ENCODE results near the gene PFDN1.

Gene PFDN1

DNA sequence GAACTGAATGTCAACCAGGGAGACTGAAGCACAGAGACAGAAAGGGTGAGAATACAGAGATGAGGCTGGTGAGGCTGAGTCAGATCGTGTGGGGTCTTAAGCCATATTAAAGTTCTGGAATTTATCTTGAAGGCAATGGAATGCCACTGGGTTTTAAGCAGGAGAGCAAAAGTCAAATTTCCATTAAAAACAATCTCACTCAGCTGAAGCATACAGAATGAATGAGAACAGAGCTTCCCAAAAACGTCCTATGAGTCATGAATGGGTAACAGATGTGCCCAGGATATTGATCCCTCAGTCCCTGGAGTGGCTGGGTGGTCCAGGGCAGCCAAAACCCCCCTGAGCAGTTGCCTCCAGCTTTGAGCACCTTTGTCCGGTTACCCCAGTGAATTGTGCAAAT is 44.9 kb downstream of the PFDN1 start:
- no peak overlapping the region for H3K9ac ChIP-seq (ENCODE audit: low read length)
- no peak overlapping the region for H3K27ac ChIP-seq (ENCODE audit: low read depth, low read length)
- no peak overlapping the region for H3K4me3 ChIP-seq (ENCODE audit: low read depth, low read length)
- no peaks in the 10 kb centered on the region for H3K27me3 ChIP-seq (ENCODE audit: control insufficient read depth, insufficient read depth, low read length)
- H3K4me1 ChIP-seq (ENCODE audit: control insufficient read depth, insufficient read depth, low read length) = peaks cover 9% of the 10 kb centered on the region
- no peaks in the 10 kb centered on the region for H3K9me3 ChIP-seq (ENCODE audit: control insufficient read depth, insufficient read depth, low read depth, low read length)
- H3K36me3 ChIP-seq (ENCODE audit: control insufficient read depth, insufficient read depth, low read length) = 0 out of 2 replicates have a peak, but pooled peaks cover 3% of the 10 kb centered on the region

DNA sequence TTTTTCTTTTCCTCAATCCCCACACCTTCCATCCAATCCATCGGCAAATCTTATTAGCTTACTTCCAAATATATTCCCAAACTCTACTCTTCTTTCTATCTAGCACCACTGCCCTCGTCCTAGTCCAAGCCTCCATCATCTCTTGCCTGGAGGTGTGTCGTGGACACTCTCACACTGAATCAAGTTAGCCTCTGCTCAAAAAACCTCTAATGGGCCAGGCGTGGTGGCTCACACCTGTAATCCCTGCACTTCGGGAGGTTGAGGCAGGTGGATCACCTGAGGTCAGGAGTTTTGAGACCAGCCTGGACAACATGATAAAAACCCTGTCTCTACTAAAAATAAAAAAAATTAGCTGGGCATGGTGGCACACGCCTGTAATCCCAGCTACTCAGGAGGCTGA is 46.2 kb downstream of the PFDN1 start:
- H3K27me3 ChIP-seq (ENCODE audit: control insufficient read depth, insufficient read depth, low read length) = no peaks in the 10 kb centered on the region
- H3K4me1 ChIP-seq (ENCODE audit: control insufficient read depth, insufficient read depth, low read length) = peaks cover 17% of the 10 kb centered on the region
- H3K9me3 ChIP-seq (ENCODE audit: control insufficient read depth, insufficient read depth, low read depth, low read length) = no peaks in the 10 kb centered on the region
- H3K27ac ChIP-seq (ENCODE audit: low read depth, low read length) = no peak overlapping the region
- H3K9ac ChIP-seq (ENCODE audit: low read length) = no peak overlapping the region
- no peak overlapping the region for H3K4me3 ChIP-seq (ENCODE audit: low read depth, low read length)
- H3K36me3 ChIP-seq (ENCODE audit: control insufficient read depth, insufficient read depth, low read length) = 0 out of 2 replicates have a peak, but pooled peaks cover 3% of the 10 kb centered on the region

DNA sequence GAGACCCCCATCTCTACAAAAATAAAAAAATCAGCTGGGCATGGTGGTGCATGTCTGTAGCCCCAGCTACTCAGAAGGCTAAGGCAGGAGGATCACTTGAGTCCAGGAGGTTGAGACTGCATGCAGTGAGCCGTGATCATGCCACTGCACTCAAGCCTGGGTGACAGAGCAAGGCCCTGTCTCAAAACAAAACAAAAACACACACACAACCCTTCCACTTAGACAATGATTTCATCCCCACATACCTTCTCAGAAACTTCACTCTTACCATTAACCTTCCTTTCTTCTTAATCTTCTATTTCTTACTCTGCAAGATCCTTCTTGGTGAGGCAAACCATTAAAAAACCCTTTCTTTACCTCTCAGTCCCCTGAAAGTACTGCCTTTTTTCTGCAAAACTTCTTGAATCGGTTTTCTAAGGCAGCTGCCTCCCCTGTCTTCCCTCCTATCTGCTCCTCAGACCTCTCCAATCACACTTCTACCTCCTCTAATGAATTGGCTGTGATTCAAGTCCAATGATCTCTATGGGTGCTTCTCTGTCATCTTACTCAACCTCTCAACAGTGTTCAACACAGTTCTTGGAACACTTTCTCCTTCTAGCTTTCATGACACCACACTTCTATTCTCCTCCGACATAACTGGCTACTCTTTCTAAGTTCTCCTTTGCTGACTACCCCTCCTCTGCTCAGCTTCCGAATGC is 47.3 kb downstream of the PFDN1 start:
- H3K36me3 ChIP-seq (ENCODE audit: control insufficient read depth, insufficient read depth, low read length) = peaks cover 4% of the 10 kb centered on the region; the same call in 1 of the 2 replicates
- no peak overlapping the region for H3K4me3 ChIP-seq (ENCODE audit: low read depth, low read length)
- H3K27ac ChIP-seq (ENCODE audit: low read depth, low read length) = no peak overlapping the region
- H3K9me3 ChIP-seq (ENCODE audit: control insufficient read depth, insufficient read depth, low read depth, low read length) = no peaks in the 10 kb centered on the region
- no peak overlapping the region for H3K9ac ChIP-seq (ENCODE audit: low read length)
- H3K4me1 ChIP-seq (ENCODE audit: control insufficient read depth, insufficient read depth, low read length) = peaks cover 17% of the 10 kb centered on the region
- H3K27me3 ChIP-seq (ENCODE audit: control insufficient read depth, insufficient read depth, low read length) = no peaks in the 10 kb centered on the region

DNA sequence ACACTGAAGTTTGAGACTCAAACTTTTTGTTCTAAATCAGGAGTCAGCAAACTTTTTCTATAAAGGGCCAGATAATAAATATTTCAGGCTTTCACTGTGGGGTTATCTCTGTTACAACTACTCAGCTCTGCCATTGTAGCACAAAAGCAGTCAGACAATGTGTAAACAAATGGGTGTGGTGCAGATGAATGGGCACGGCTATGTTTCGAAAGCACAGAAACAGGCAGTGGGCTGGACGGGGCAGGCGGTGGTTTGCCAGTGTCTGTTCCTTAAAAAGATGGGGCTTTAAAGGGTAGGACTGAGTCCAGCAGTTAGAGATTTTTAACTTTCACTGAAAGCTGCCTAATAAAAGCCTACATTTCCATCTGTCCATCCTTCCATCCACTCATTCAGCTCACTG is 48.9 kb downstream of the PFDN1 start:
- H3K9me3 ChIP-seq (ENCODE audit: control insufficient read depth, insufficient read depth, low read depth, low read length) = no peaks in the 10 kb centered on the region
- no peak overlapping the region for H3K9ac ChIP-seq (ENCODE audit: low read length)
- no peak overlapping the region for H3K4me3 ChIP-seq (ENCODE audit: low read depth, low read length)
- peaks cover 11% of the 10 kb centered on the region for H3K36me3 ChIP-seq (ENCODE audit: control insufficient read depth, insufficient read depth, low read length)
- H3K27me3 ChIP-seq (ENCODE audit: control insufficient read depth, insufficient read depth, low read length) = no peaks in the 10 kb centered on the region
- peaks cover 11% of the 10 kb centered on the region; the same call in 1 of the 2 replicates for H3K4me1 ChIP-seq (ENCODE audit: control insufficient read depth, insufficient read depth, low read length)
- H3K27ac ChIP-seq (ENCODE audit: low read depth, low read length) = no peak overlapping the region

DNA sequence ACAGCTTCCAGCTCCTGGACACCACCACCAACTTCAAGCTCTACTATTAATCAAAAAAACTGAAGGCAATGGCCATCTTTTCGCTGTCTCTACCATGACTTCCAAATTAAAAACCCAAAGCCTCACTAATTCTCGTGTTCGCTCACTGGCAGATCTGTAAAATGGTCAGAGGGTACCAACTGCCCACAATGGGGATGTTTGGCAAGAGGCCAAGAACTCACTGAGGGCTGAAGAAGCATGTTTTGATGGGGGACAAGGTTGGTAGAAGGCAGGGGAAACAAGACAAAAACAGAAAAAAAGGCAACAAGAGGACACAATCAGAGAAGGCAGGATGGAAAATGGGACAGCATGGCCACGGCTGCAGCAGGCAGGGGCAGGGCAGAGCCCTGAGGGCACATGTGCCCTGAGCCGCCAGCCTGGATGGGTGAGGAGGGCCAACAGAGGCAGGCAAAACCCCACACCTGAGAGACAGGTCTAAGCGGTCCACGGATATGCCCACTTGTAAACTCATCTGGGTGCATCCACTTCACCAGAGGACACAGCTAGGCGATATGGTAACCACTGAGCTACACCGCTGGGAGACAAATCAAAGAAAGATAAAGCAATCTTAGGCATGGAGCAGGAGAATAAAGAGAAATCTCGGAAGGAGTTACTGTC is 50.3 kb downstream of the PFDN1 start:
- no peak overlapping the region for H3K27ac ChIP-seq (ENCODE audit: low read depth, low read length)
- H3K36me3 ChIP-seq (ENCODE audit: control insufficient read depth, insufficient read depth, low read length) = peaks cover 8% of the 10 kb centered on the region
- H3K4me3 ChIP-seq (ENCODE audit: low read depth, low read length) = no peak overlapping the region
- H3K4me1 ChIP-seq (ENCODE audit: control insufficient read depth, insufficient read depth, low read length) = peaks cover 11% of the 10 kb centered on the region; the same call in 1 of the 2 replicates
- no peaks in the 10 kb centered on the region for H3K9me3 ChIP-seq (ENCODE audit: control insufficient read depth, insufficient read depth, low read depth, low read length)
- no peak overlapping the region for H3K9ac ChIP-seq (ENCODE audit: low read length)
- H3K27me3 ChIP-seq (ENCODE audit: control insufficient read depth, insufficient read depth, low read length) = no peaks in the 10 kb centered on the region

DNA sequence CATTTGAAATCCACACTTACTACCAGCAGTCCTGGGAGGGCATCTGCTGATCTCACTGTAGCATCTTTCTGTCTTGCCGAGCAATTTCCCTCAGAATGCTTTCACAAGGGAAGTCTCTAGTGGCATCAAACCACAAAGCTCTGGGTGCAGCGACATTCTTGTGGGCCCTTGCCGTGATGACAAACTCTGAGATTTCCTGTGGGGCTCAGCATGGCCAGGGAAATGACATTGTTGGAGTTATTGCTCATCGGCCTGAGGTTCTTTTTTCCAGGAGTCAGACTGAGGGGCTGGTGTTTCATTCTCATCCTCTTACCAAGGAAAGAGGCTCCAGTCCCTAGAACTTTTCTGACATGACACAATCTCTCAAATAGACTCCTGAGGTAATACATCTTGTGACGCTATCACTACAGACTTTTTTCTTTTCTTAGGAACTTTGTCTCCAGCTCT is 51.4 kb downstream of the PFDN1 start:
- peaks cover 16% of the 10 kb centered on the region for H3K4me1 ChIP-seq (ENCODE audit: control insufficient read depth, insufficient read depth, low read length)
- no peaks in the 10 kb centered on the region for H3K9me3 ChIP-seq (ENCODE audit: control insufficient read depth, insufficient read depth, low read depth, low read length)
- peaks cover 8% of the 10 kb centered on the region for H3K36me3 ChIP-seq (ENCODE audit: control insufficient read depth, insufficient read depth, low read length)
- H3K27me3 ChIP-seq (ENCODE audit: control insufficient read depth, insufficient read depth, low read length) = no peaks in the 10 kb centered on the region
- H3K4me3 ChIP-seq (ENCODE audit: low read depth, low read length) = no peak overlapping the region
- H3K27ac ChIP-seq (ENCODE audit: low read depth, low read length) = no peak overlapping the region
- H3K9ac ChIP-seq (ENCODE audit: low read length) = no peak overlapping the region

DNA sequence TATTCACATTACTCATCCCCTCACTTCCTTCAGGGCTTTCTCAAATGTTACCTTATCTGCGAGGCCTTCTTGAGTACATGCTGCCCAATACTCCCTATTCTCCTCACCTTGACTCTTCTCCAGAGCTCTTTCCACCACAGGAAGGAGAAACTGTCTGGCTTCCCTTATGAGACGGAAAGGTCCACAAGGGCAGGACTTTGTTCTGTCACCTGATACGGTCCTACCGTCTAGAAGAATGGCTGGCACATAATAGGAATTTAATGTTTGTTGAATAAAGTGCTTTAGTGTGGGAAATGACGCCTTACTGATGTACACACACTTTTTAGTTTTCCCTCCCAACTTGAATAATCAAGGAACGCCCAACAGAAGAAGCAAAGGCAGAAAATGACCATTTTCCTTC is 52.5 kb downstream of the PFDN1 start:
- Histone ChIP-seq H3K4me1 (ENCODE audit: control insufficient read depth, insufficient read depth, low read length) (peaks cover 27% of the 10 kb centered on the region), H3K4me3 (ENCODE audit: low read depth, low read length) (no peak overlapping the region), H3K9ac (ENCODE audit: low read length) (no peak overlapping the region), H3K27me3 (ENCODE audit: control insufficient read depth, insufficient read depth, low read length) (no peaks in the 10 kb centered on the region), H3K36me3 (ENCODE audit: control insufficient read depth, insufficient read depth, low read length) (peaks cover 8% of the 10 kb centered on the region), H3K9me3 (ENCODE audit: control insufficient read depth, insufficient read depth, low read depth, low read length) (no peaks in the 10 kb centered on the region), H3K27ac (ENCODE audit: low read depth, low read length) (no peak overlapping the region)

DNA sequence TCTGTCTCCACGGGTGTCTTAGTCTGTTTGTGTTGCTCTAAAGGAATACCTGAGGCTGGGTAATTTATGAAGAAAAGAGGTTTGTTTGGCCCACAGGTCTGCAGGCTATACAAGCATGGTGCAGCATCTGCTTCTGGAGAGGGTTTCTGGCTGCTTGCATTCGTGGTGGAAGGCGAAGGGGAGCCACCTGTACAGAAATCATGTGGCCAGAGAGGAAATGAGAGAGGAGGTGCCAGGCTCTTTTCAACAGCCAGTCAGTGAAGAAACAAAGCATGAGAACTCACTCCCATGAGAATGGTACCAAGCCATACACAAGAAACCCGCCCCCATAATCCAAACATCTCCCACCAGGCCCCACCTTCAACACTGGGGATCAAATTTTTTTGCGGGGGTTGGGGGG is 53.4 kb downstream of the PFDN1 start:
- Histone ChIP-seq H3K4me1 (ENCODE audit: control insufficient read depth, insufficient read depth, low read length) (peaks cover 31% of the 10 kb centered on the region), H3K36me3 (ENCODE audit: control insufficient read depth, insufficient read depth, low read length) (peaks cover 11% of the 10 kb centered on the region), H3K27ac (ENCODE audit: low read depth, low read length) (no peak overlapping the region), H3K27me3 (ENCODE audit: control insufficient read depth, insufficient read depth, low read length) (no peaks in the 10 kb centered on the region), H3K9ac (ENCODE audit: low read length) (no peak overlapping the region), H3K4me3 (ENCODE audit: low read depth, low read length) (no peak overlapping the region), H3K9me3 (ENCODE audit: control insufficient read depth, insufficient read depth, low read depth, low read length) (no peaks in the 10 kb centered on the region)

DNA sequence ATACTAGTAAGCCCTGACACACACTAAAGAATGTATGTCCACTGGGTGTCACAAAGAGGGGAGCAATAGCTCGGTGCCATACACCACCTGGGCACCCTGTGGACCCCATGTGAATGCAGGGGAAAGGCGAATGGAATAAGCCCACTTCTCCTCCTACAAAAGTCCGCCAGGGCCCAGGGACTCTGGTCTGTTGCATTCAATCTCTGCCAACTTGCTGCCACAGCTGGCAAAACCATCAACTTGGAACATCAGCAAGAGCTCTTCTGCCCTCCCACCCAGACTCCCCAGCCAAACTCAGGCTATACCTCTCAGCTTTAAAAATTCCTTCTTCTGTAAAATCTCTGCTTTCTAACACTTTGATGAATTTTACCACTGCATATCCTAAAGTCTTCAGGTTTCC is 54.5 kb downstream of the PFDN1 start:
- H3K9ac ChIP-seq (ENCODE audit: low read length) = no peak overlapping the region
- H3K36me3 ChIP-seq (ENCODE audit: control insufficient read depth, insufficient read depth, low read length) = peaks cover 15% of the 10 kb centered on the region
- H3K4me3 ChIP-seq (ENCODE audit: low read depth, low read length) = no peak overlapping the region
- no peaks in the 10 kb centered on the region for H3K9me3 ChIP-seq (ENCODE audit: control insufficient read depth, insufficient read depth, low read depth, low read length)
- no peaks in the 10 kb centered on the region for H3K27me3 ChIP-seq (ENCODE audit: control insufficient read depth, insufficient read depth, low read length)
- no peak overlapping the region for H3K27ac ChIP-seq (ENCODE audit: low read depth, low read length)
- H3K4me1 ChIP-seq (ENCODE audit: control insufficient read depth, insufficient read depth, low read length) = peaks cover 29% of the 10 kb centered on the region

DNA sequence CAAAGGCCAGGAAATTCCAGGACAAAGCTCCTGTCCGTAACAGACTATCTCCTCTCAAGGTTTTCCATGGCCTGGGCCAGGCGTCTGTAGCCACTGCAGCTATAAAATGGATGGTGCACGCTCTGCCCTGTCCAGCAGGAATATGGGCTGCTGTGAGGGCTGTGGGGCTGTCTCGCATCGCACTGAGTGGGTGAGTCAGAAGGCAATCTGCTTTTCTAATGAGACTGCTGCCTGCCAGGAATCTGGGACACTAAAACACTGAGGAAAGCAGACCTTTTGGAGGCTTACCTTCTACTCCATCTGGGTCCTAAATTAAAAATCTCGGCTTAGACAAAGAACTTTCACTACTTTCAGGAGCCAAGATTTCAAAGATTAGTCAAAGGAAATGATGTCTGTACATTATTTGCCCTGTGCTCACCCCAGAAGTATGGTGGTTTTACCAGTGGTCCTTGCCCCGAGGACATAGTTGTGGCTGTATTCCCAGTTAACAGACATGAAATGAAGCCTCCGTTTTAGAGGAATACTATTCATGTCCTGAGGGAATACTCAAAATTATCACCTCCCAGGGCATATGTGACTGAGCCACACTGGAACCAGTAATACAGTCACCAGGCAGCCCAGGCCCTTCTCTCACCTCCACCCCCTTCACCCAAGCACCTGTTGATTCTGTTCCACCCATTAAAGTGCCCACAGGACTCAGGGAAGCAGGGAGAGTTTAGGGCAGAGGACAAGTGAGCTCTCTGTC is 56.4 kb downstream of the PFDN1 start:
- H3K4me1 ChIP-seq (ENCODE audit: control insufficient read depth, insufficient read depth, low read length) = peaks cover 28% of the 10 kb centered on the region
- peaks cover 17% of the 10 kb centered on the region for H3K36me3 ChIP-seq (ENCODE audit: control insufficient read depth, insufficient read depth, low read length)
- no peaks in the 10 kb centered on the region for H3K9me3 ChIP-seq (ENCODE audit: control insufficient read depth, insufficient read depth, low read depth, low read length)
- no peaks in the 10 kb centered on the region for H3K27me3 ChIP-seq (ENCODE audit: control insufficient read depth, insufficient read depth, low read length)
- H3K9ac ChIP-seq (ENCODE audit: low read length) = no peak overlapping the region
- H3K4me3 ChIP-seq (ENCODE audit: low read depth, low read length) = no peak overlapping the region
- H3K27ac ChIP-seq (ENCODE audit: low read depth, low read length) = no peak overlapping the region; the same call in 1 of the 2 replicates

DNA sequence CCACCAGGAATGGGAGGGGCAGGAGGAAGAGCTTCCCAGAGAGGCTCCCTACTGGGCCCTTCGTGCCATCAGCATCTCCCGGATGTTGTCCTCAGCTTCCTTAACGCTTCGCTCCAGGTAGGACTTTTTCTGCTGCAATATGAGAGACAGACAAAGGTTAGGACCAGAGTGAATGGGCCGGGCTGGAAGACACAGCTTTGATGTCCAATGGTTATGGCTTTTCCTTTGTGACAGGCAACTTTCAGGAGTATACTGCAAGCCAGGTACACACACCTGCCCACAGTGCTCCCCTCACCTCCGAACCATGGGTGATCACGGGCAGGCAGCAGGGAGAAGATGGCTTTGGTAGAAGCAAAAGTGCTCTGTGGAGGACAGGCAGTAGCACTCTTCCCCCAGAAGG is 57.0 kb downstream of the PFDN1 start:
- Histone ChIP-seq H3K9ac (ENCODE audit: low read length) (no peak overlapping the region), H3K9me3 (ENCODE audit: control insufficient read depth, insufficient read depth, low read depth, low read length) (no peaks in the 10 kb centered on the region), H3K4me1 (ENCODE audit: control insufficient read depth, insufficient read depth, low read length) (peaks cover 34% of the 10 kb centered on the region), H3K27ac (ENCODE audit: low read depth, low read length) (no peak overlapping the region; the same call in 1 of the 2 replicates), H3K4me3 (ENCODE audit: low read depth, low read length) (no peak overlapping the region), H3K36me3 (ENCODE audit: control insufficient read depth, insufficient read depth, low read length) (peaks cover 17% of the 10 kb centered on the region), H3K27me3 (ENCODE audit: control insufficient read depth, insufficient read depth, low read length) (no peaks in the 10 kb centered on the region)

Measured in HUES6 (cell line).